ENCODE data around the gene RNF207. TPM values are rescaled to one million over a fixed set of nuclear protein-coding genes. Genes with fewer than 3 reads are reported as not detected.

RNF207 gene
- total RNA-seq, 1 experiment from 2014 or later, result 95.4 TPM

GRCh38 chr1:6260433-6260934, 54.6 kb downstream of the RNF207 start:
- ChIA-PET POLR2A (ENCODE audit: unreplicated experiment) (no interaction called here), CTCF (interaction anchor here (0.6 kb wide), 1 partner anchor 83 kb away, joined by 3 read pairs; no protein-coding TSS in a partner anchor)
- no peak for DNase-seq
- Histone ChIP-seq H3K4me2 (ENCODE audit: low read length) (peak overlapping the region; percentile 83), H3F3A (ENCODE audit: low read length, unreplicated experiment) (no peaks in the 10 kb centered on the region), H3K4me3 (ENCODE audit: low read length) (peak overlapping the region; percentile 80), H3K27ac (ENCODE audit: low read length) (peak overlapping the region; percentile 75), H3K4me1 (ENCODE audit: insufficient read depth, low read length) (peaks cover 21% of the 10 kb centered on the region), H3K9me2 (replicated peaks; ENCODE audit: low read length) (no peaks in the 10 kb centered on the region), H3K79me2 (ENCODE audit: low read length) (peaks cover 37% of the 10 kb centered on the region), H2AFZ (ENCODE audit: low read length) (peak overlapping the region; percentile 66), H4K20me1 (ENCODE audit: low read length) (peaks cover 8% of the 10 kb centered on the region; the same call in 1 of the 2 replicates), H3K9me3 (ENCODE audit: low read length) (no peaks in the 10 kb centered on the region), H3K27me3 (ENCODE audit: low read length) (no peaks in the 10 kb centered on the region), H3K36me3 (ENCODE audit: low read depth, low read length) (no peaks in the 10 kb centered on the region), H3K9ac (ENCODE audit: low read length) (peak overlapping the region; percentile 96)
- no TSS peak for BruUV-seq (replicated peaks)
- ATAC-seq, result peak; percentile 23
- no peak for TF ChIP-seq EZH2 (IDR thresholded peaks at IDR 0.05; ENCODE audit: low read length, unreplicated experiment)
- TF ChIP-seq EZH2phosphoT487 (IDR thresholded peaks at IDR 0.05; ENCODE audit: borderline replicate concordance, low read length), result no peak
- TF ChIP-seq CTCF (conservative IDR thresholded peaks at IDR 0.05; ENCODE audit: low read depth, low read length), result no peak
- intact Hi-C loops (cut with micrococcal nuclease), result loop anchor here (1.0 kb wide), 2 partner anchors 34 to 83 kb away; no protein-coding TSS in a partner anchor

GRCh38 chr1:6260961-6261614, 55.2 kb downstream of the RNF207 start, which contains the start of gene GPR153:
GPR153 (minus strand) TSS chr1:6261098; CDS start chr1:6254905, 6,193 bp downstream.
- peak; percentile 66 for ATAC-seq
- no TSS peak for BruUV-seq (replicated peaks)

More at GRCh38 chr1:6260961-6261614, 55.2 kb downstream of the RNF207 start, which contains the start of gene GPR153:
- Histone ChIP-seq H3K9ac (ENCODE audit: low read length) (peak within 1 kb of the TSS; percentile 96), H3K4me3 (ENCODE audit: low read length) (peak within 1 kb of the TSS; percentile 83), H3K4me1 (ENCODE audit: insufficient read depth, low read length) (peaks cover 22% of the 10 kb centered on the region), H3K4me2 (ENCODE audit: low read length) (peak within 1 kb of the TSS; percentile 96), H3K9me2 (replicated peaks; ENCODE audit: low read length) (no peaks in the 10 kb centered on the region), H3K79me2 (ENCODE audit: low read length) (peaks cover 37% of the 10 kb centered on the region), H3K9me3 (ENCODE audit: low read length) (no peaks in the 10 kb centered on the region), H3K27me3 (ENCODE audit: low read length) (no peaks in the 10 kb centered on the region), H3F3A (ENCODE audit: low read length, unreplicated experiment) (no peaks in the 10 kb centered on the region), H3K36me3 (ENCODE audit: low read depth, low read length) (no peaks in the 10 kb centered on the region), H2AFZ (ENCODE audit: low read length) (peak within 1 kb of the TSS; percentile 74), H4K20me1 (ENCODE audit: low read length) (peaks cover 8% of the 10 kb centered on the region; the same call in 1 of the 2 replicates), H3K27ac (ENCODE audit: low read length) (peak within 1 kb of the TSS; percentile 75)
- ChIA-PET CTCF (interaction anchor here (0.6 kb wide), 1 partner anchor 83 kb away, joined by 3 read pairs; no protein-coding TSS in a partner anchor), POLR2A (ENCODE audit: unreplicated experiment) (interaction anchor here (0.7 kb wide), 1 partner anchor 39 kb away, joined by 12 read pairs; no protein-coding TSS in a partner anchor)
- intact Hi-C loops (cut with micrococcal nuclease), result loop anchor here (1.0 kb wide), 3 partner anchors 33 to 82 kb away; no protein-coding TSS in a partner anchor
- TF ChIP-seq CTCF (conservative IDR thresholded peaks at IDR 0.05; ENCODE audit: low read depth, low read length), result no peak
- TF ChIP-seq EZH2phosphoT487 (IDR thresholded peaks at IDR 0.05; ENCODE audit: borderline replicate concordance, low read length), result no peak
- no peak for TF ChIP-seq EZH2 (IDR thresholded peaks at IDR 0.05; ENCODE audit: low read length, unreplicated experiment)
- peak; percentile 77 for DNase-seq

Measured in PC-3 (cell line).